NT2/D1 (cell line): ENCODE measurements around the gene DRAXIN.

Source experiments
- DNase-seq: peaks from one replicate; pipeline ENCODE4 v3.0.0-alpha.2; 2011; ENCODE audit warnings: low read depth, low spot score
- H3K27me3 ChIP-seq: 2 replicates; pipeline ENCODE4 v1.6.0; 2011; ENCODE audit warnings: mild to moderate bottlenecking; ENCODE audit not compliant: insufficient read length, insufficient read depth
- H3K36me3 ChIP-seq: 2 replicates; pipeline ENCODE4 v1.6.1; 2011; ENCODE audit warnings: mild to moderate bottlenecking, low read length, mixed read lengths; ENCODE audit not compliant: insufficient read depth, insufficient read length
- H3K4me1 ChIP-seq: 2 replicates; pipeline ENCODE4 v1.5.1; 2011; ENCODE audit not compliant: insufficient read depth, insufficient read length
- H3K4me3 ChIP-seq: 2 replicates; pipeline ENCODE4 v1.5.1; 2011; ENCODE audit warnings: low read depth; ENCODE audit not compliant: insufficient read length
- H3K9ac ChIP-seq: 2 replicates; pipeline ENCODE4 v1.6.0; 2011; ENCODE audit warnings: low read depth; ENCODE audit not compliant: insufficient read length
- H3K9me3 ChIP-seq: 2 replicates; pipeline ENCODE4 v1.5.1; 2011; ENCODE audit warnings: mild to moderate bottlenecking, low read length; ENCODE audit not compliant: insufficient read depth
- SUZ12 ChIP-seq: IDR thresholded peaks from 2 replicates; pipeline ENCODE4 v1.6.1; 2011; ENCODE audit not compliant: insufficient read length, insufficient read depth; ENCODE audit errors: extremely low read depth
- YY1 ChIP-seq: IDR thresholded peaks from 2 replicates; pipeline ENCODE4 v1.6.1; 2011; ENCODE audit not compliant: insufficient read length, insufficient read depth
- ZNF274 ChIP-seq: IDR thresholded peaks from 2 replicates; pipeline ENCODE4 v1.6.1; 2011; ENCODE audit warnings: mild to moderate bottlenecking, low read depth, low read length

DRAXIN gene

DNA sequence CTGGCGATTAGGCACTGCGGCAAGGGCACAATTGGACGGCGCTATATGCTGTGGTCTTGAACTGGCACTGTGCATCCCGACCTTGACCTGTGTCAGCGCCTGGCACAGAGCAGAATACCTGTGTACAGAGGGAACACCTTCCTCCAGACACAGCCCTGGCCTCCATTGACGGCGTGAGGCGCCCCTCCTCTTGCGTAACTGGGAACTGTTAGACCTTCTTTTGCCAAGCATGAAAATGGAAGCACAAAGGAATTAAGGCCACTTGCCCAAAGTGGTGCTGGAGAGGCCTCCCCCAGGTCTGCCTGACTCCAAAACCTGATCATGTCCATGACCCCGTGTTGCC is 37.6 kb downstream of the DRAXIN start:
- Histone ChIP-seq H3K9me3 (no peaks in the 10 kb centered on the region), H3K9ac (peak overlapping the region; percentile 8), H3K27me3 (no peaks in the 10 kb centered on the region), H3K4me3 (no peak overlapping the region), H3K4me1 (peaks cover 27% of the 10 kb centered on the region), H3K36me3 (no peaks in the 10 kb centered on the region)
- TF ChIP-seq ZNF274, result no peak
- no peak for TF ChIP-seq YY1
- no peak for TF ChIP-seq SUZ12
- no peak for DNase-seq

DNA sequence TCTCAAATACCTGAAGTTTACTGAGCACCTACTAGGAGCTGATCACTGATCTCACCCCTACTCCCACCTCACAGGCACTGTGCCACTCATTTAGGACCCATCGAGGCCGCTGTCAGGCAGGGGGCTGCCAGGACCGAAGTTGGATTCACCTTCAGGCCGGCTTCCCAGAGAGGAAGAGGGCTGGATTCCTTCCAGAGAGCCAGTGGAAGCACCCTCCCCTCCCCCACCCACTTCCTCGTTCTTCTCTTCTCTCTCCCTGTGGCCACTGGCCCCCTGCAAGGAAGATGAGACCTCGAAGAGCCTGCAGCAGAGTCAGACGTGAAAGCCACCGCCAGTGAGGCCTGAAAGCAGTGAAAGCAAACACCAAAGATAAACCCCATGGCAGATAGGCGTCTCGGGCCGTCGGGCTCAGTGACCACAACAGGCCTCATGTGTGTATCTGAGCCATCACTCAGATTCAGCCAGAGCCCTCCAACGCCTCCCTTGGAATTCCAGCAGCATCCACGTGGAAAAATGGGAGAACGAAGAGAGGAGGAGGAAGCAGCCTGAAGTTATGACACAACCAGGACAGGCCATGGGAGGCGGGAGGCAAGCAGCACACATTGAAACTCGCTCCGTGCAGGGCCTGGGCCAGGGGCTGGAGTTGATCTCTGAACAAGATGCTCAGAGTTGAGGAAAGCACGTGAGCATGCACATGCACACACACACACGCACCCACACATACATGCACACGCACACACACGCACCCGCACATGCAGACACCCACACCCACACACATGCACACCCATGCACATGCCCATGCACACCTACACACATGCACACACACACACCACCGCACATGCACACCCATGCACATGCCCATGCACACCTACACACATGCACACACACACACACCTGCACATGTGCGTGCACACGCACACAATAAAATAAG is 38.3 kb downstream of the DRAXIN start:
- no peaks in the 10 kb centered on the region for H3K27me3 ChIP-seq
- peak overlapping the region; percentile 8 for H3K9ac ChIP-seq
- H3K36me3 ChIP-seq, result no peaks in the 10 kb centered on the region
- H3K4me3 ChIP-seq, result no peak overlapping the region
- TF ChIP-seq SUZ12, result no peak
- TF ChIP-seq ZNF274, result no peak
- TF ChIP-seq YY1, result no peak
- no peaks in the 10 kb centered on the region for H3K9me3 ChIP-seq
- no peak for DNase-seq
- peaks cover 23% of the 10 kb centered on the region for H3K4me1 ChIP-seq

DNA sequence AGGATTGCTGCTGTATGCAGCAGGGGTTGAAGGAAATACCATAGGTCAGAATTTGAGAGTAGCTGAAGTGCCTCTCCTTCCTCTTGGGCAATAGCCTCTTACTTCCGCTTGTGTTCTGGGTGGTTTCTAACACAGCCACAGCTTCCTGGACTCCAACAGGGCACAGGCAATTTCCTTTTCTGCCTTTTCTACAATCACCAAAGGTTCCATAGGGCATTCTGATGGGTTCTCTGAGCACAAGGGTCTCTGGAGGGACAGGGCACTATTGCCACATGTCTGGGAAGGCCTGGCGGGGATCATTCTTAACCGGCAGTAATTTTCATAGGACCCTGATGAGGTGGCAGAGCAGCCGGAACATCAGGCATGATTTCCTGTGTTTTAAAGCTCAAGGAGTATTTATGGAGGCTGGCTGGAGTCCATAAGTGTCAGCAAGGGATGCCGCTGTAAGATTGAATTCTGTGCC is 39.0 kb downstream of the DRAXIN start:
- DNase-seq, result no peak
- no peak for TF ChIP-seq SUZ12
- TF ChIP-seq ZNF274, result no peak
- no peak for TF ChIP-seq YY1
- Histone ChIP-seq H3K27me3 (no peaks in the 10 kb centered on the region), H3K9ac (no peak overlapping the region), H3K4me3 (no peak overlapping the region), H3K36me3 (no peaks in the 10 kb centered on the region), H3K9me3 (no peaks in the 10 kb centered on the region), H3K4me1 (peaks cover 23% of the 10 kb centered on the region)

DNA sequence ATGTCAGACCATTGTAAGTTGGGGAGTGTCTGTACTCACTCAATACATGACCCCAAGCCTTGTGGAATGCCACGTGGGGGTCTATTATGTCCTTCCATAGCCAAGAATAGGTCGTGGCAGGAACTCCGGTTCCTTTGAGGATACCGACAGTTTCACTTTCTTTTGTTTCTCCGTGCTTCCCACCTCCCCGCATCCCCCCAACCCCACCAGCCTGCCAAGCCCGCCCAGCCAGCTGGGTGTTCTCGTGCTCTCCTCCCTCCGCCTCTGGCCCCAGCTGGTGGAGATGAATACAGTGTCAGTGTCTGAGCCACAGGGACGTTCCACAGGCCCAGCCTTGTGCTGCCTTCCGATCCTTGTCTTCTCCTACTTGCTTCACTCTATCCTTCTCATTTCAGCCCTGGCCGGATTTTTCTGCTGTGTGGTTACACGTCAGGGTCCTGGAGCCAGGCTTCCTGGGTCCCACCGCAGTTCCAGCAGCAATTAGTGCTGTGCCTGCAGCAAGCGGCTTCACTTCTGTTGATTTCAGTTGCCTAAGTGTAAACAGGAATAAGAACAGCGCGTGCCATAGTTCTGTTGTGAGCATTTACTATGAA is 40.3 kb downstream of the DRAXIN start:
- H3K36me3 ChIP-seq, result no peaks in the 10 kb centered on the region
- H3K4me3 ChIP-seq, result no peak overlapping the region
- peak overlapping the region; percentile 71 for H3K9ac ChIP-seq
- DNase-seq, result no peak
- TF ChIP-seq ZNF274 (no peak), SUZ12 (no peak), YY1 (no peak)
- peaks cover 15% of the 10 kb centered on the region for H3K4me1 ChIP-seq
- no peaks in the 10 kb centered on the region for H3K9me3 ChIP-seq
- no peaks in the 10 kb centered on the region for H3K27me3 ChIP-seq

DNA sequence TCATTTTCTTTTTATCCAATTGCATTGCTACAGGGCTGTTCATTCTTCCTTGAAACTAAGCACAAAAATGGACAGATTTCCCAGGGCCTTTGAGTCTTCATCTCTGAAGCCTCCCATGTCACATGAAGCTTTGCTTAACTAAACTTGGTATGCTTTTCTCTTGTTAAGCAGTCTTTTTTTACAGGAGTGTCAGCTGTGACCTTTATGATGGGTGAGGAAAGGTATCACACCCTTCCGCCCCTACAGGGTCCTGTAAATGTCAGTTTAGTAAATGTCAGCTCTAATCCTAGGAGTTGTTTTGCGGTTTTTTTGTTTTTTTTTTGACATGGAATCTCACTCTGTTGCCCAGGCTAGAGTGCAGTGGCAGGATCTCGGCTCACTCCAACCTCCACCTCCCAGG is 41.8 kb downstream of the DRAXIN start:
- TF ChIP-seq SUZ12 (no peak), YY1 (no peak), ZNF274 (no peak)
- no peaks in the 10 kb centered on the region for H3K27me3 ChIP-seq
- H3K36me3 ChIP-seq, result no peaks in the 10 kb centered on the region
- H3K4me1 ChIP-seq, result peaks cover 17% of the 10 kb centered on the region
- no peak for DNase-seq
- no peaks in the 10 kb centered on the region for H3K9me3 ChIP-seq
- no peak overlapping the region for H3K9ac ChIP-seq
- no peak overlapping the region for H3K4me3 ChIP-seq

DNA sequence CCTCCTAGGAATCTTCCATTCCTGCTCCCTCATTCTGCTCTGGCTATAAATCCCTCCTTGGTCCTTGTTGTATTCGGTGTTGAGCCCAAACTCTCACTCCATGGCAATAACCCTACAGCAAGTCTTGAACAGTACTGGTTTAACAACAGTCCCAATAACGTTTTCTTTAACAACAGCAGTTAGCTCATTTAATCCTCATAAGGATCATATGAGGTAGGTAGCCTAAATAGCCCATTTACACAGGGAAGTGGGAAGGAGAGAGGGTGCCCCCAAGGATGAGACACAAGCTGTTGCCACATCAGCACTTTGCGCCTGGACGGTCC is 44.0 kb downstream of the DRAXIN start:
- Histone ChIP-seq H3K4me1 (peaks cover 5% of the 10 kb centered on the region), H3K4me3 (peak overlapping the region; percentile 21), H3K27me3 (no peaks in the 10 kb centered on the region), H3K9me3 (no peaks in the 10 kb centered on the region), H3K9ac (peak overlapping the region; percentile 95), H3K36me3 (peaks cover 4% of the 10 kb centered on the region)
- DNase-seq, result no peak
- TF ChIP-seq SUZ12 (no peak), ZNF274 (no peak), YY1 (no peak)

DNA sequence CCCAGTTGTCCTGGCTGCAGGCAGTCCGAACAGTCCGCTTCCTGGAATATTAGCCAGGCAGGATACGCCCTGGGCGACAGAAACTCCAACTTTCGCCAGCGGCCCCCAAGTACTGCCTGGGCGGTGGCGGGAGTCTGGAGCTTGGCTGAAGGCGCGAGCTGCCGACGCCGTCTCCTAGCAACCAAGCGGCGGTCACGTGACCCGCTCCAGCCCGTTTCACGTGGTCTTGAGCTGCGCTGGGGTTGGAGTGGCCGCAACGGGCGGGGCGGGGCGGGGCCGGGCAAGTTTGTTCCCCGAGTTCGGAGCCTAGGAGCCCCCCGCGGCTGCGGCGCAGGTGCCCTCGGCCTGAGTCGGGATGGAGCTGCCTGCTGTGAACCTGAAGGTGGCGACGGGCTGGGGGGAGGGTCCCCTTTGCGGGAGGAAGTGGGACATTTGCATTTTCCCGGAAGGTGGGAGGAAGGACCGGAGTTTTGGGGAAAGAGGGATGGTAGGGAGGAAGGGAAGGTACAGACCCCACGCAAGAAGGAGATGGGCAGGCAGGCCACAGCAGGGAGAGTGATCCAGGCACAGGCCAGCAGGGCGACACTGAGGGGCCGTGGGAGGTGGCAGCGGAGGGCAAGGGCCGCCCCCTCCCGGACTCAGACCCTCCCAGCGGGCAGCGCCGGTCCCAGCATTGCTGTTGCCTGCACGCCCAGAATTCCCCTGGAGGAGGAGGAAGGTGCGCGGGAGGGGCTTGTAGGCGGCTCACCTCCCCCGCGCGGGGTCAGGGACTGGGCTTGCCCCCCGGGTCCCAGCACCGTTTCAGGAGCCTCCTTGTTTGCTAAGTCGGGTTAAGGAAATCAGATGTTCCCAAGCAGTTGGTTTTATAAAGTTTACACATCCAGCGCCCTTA is 44.6 kb downstream of the DRAXIN start, which contains the start of gene AGTRAP:
TSS of gene AGTRAP (plus strand) at position 283 of the 892 bp plus-strand sequence. CDS start at position 356, 73 bp downstream.
- DNase-seq, result peak; percentile 90

More for the DNA sequence above, 44.6 kb downstream of the DRAXIN start, which contains the start of gene AGTRAP:
- H3K9me3 ChIP-seq, result no peaks in the 10 kb centered on the region
- H3K36me3 ChIP-seq, result peaks cover 4% of the 10 kb centered on the region
- H3K9ac ChIP-seq, result peak within 1 kb of the TSS; percentile 95
- H3K4me3 ChIP-seq, result peak within 1 kb of the TSS; percentile 91
- TF ChIP-seq ZNF274 (no peak), YY1 (no peak), SUZ12 (no peak)
- no peaks in the 10 kb centered on the region for H3K27me3 ChIP-seq
- H3K4me1 ChIP-seq, result peaks cover 7% of the 10 kb centered on the region
